ENCODE measurements around the gene TGFBR1.

TGFBR1 gene

DNA sequence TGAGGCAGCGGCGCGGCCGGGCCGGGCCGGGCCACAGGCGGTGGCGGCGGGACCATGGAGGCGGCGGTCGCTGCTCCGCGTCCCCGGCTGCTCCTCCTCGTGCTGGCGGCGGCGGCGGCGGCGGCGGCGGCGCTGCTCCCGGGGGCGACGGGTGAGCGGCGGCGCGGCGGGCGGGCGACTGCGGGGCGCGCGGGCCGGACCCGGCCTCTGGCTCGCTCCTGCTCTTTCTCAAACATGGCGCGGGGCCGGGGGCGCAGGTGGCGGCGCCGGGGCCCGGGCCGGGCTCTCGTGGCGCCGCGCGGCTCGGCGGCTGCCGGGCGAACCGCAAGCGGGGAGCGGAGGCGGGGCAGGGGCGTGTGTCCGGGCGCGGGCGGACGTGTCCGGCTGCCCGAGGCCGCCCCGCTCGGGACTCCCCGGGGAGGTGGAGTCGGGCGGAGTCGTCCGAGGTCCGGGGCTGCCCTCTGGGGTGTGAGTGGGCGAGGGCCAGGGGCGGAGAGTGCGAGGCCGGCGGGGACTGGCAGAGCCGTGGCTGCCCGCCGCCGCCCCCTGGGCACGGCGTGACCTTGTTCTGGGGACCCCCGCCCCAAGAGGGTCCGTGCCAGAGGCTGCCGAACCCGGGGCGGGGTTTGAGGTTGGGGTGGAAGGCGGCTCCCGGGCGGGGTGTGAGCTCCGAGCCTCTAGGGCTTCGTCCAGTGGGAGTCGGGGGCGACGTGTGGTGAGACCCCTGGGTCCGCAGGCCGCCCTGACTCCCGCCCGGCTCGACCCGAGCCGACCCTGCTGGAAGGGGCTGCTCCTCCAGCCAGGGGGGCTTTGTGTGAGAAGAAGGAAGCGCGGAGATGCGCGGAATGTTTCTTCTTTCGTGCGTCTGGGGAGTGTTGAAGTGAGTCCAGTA, 485 bp downstream of the TGFBR1 start:
- TF ChIP-seq, protein P1, sequence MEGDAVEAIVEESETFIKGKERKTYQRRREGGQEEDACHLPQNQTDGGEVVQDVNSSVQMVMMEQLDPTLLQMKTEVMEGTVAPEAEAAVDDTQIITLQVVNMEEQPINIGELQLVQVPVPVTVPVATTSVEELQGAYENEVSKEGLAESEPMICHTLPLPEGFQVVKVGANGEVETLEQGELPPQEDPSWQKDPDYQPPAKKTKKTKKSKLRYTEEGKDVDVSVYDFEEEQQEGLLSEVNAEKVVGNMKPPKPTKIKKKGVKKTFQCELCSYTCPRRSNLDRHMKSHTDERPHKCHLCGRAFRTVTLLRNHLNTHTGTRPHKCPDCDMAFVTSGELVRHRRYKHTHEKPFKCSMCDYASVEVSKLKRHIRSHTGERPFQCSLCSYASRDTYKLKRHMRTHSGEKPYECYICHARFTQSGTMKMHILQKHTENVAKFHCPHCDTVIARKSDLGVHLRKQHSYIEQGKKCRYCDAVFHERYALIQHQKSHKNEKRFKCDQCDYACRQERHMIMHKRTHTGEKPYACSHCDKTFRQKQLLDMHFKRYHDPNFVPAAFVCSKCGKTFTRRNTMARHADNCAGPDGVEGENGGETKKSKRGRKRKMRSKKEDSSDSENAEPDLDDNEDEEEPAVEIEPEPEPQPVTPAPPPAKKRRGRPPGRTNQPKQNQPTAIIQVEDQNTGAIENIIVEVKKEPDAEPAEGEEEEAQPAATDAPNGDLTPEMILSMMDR (IDR thresholded peaks at IDR 0.05; ENCODE audit: borderline replicate concordance, control extremely low read depth, extremely low read depth, insufficient read depth, missing control alignments): no peak
- peak; percentile 91 for DNase-seq (ENCODE audit: low spot score)
- in situ Hi-C loops (cut with MboI; ENCODE audit: low sequenced_read_pairs, unreplicated experiment): no loop called here

DNA sequence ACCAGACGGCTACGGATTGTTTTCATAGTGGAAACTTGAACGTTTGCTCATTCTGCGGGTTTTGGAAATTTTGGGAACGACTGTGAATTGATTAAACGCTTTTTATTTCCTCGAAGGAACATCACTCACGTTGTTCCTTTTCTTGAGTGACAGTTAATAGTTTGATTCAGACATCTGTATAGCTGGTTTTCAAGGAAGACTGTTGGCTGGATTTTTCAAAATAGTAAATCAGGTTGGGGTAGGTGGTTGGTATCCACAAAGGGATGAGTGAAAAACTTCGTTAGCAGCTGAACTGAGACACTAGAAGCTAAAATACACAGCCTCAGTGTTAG, 1.1 kb downstream of the TGFBR1 start:
- in situ Hi-C loops (cut with MboI; ENCODE audit: low sequenced_read_pairs, unreplicated experiment): no loop called here
- TF ChIP-seq, protein P1 (IDR thresholded peaks at IDR 0.05; ENCODE audit: borderline replicate concordance, control extremely low read depth, extremely low read depth, insufficient read depth, missing control alignments): no peak

GRCh38 chr9:99107421-99107820, 2.5 kb downstream of the TGFBR1 start:
- TF ChIP-seq, protein P1 (IDR thresholded peaks at IDR 0.05; ENCODE audit: borderline replicate concordance, control extremely low read depth, extremely low read depth, insufficient read depth, missing control alignments): no peak
- in situ Hi-C loops (cut with MboI; ENCODE audit: low sequenced_read_pairs, unreplicated experiment): no loop called here

More for the DNA sequence above, 1.1 kb downstream of the TGFBR1 start:
- no peak for DNase-seq (ENCODE audit: low spot score)

DNA sequence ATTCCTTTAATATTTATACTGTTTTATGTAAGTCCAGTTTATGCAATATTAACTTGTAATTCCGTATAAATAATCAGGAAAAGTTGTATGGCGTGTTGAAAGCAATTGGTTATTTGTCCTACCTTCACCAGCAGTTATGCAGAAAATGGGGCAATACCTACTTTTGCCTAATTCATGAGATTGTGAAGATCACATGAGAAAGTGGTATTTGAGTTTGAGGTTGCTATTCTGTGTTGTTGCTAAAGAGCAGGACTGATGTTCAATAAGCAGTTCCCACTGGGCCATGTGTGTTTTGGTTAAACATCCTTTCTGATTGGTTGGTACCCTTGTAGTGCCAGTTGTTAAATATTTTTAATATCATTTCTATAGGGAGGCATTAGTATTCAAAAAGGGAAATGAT, 3.2 kb downstream of the TGFBR1 start:
- in situ Hi-C loops (cut with MboI; ENCODE audit: low sequenced_read_pairs, unreplicated experiment): no loop called here
- no peak for DNase-seq (ENCODE audit: low spot score)
- TF ChIP-seq, protein P1 (IDR thresholded peaks at IDR 0.05; ENCODE audit: borderline replicate concordance, control extremely low read depth, extremely low read depth, insufficient read depth, missing control alignments): no peak

More at GRCh38 chr9:99107421-99107820, 2.5 kb downstream of the TGFBR1 start:
- DNase-seq (ENCODE audit: low spot score): no peak

- no peak for DNase-seq (ENCODE audit: low spot score)
- TF ChIP-seq, protein P1 (IDR thresholded peaks at IDR 0.05; ENCODE audit: borderline replicate concordance, control extremely low read depth, extremely low read depth, insufficient read depth, missing control alignments): no peak
- in situ Hi-C loops (cut with MboI; ENCODE audit: low sequenced_read_pairs, unreplicated experiment): no loop called here
These were observed 4.6 kb downstream of the TGFBR1 start for GRCh38 chr9:99109522-99109921.

DNA sequence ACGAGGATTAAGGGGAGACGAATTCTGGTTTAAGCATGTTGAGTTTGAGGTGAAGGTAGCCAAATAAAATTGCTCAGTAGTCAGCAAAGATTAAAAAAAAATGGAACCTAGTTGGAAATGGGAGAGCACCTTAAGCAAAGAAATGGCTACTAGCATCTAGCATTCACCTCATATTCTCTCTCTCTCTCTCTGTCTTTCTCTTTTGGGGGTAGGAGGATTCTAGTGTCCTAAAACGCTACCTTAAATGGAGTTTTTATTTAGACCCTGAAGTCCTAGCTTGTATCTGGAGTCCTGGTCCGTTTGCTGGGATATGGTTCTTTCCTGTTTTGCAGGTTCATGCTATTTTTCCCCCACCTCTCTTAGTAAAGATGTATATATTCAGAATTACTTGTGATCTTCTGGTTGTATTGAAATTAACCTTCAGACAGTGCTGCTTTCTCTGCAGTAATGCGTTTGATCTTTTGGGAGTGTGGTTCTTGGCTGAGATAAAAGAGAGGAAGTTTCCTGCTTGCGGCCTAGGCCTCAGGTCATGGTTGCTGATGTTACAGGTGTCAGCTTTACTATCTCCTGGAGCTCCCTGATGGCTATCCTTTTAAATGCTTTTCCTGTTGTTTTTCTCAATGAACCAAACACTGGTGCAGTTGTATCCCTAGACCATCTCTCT, 8.0 kb downstream of the TGFBR1 start:
- in situ Hi-C loops (cut with MboI; ENCODE audit: low sequenced_read_pairs, unreplicated experiment): no loop called here
- DNase-seq (ENCODE audit: low spot score): no peak
- TF ChIP-seq, protein P1 (IDR thresholded peaks at IDR 0.05; ENCODE audit: borderline replicate concordance, control extremely low read depth, extremely low read depth, insufficient read depth, missing control alignments): no peak

Measured in GM13976 (cell line).